ENCODE measurements around the gene ADGRB3.
"Not testable (repeated sequence)": the region's sequence is repeated elsewhere in the genome, so short reads cannot be mapped to it uniquely, and the experiment has no call there.

ADGRB3 gene

GRCh38 chr6:69265090-69265489 is 630.0 kb downstream of the ADGRB3 start:
- DNase-seq (ENCODE audit: low read depth), result no peak

- no peak for DNase-seq (ENCODE audit: low read depth)
These were observed 630.6 kb downstream of the ADGRB3 start for GRCh38 chr6:69265706-69266105.

DNA sequence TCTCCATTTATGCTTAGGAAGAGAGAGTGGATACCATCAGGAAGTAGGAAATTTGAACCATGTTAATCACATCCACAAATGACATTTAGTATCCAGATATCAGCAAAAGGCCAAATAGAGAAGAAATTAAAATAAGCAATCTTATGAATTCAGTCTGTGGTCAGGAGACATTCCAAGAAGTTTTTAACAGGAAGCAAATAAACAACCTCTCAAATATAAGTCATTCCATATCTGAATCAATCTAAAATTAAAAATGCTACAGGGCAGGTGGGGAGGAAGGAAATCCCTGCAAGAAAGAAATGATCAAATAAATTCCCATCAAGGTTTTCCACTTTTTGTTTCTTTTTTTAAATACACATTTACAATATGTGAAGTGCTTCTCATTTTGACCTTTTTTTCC is 641.1 kb downstream of the ADGRB3 start:
- DNase-seq (ENCODE audit: low read depth), result no peak

DNA sequence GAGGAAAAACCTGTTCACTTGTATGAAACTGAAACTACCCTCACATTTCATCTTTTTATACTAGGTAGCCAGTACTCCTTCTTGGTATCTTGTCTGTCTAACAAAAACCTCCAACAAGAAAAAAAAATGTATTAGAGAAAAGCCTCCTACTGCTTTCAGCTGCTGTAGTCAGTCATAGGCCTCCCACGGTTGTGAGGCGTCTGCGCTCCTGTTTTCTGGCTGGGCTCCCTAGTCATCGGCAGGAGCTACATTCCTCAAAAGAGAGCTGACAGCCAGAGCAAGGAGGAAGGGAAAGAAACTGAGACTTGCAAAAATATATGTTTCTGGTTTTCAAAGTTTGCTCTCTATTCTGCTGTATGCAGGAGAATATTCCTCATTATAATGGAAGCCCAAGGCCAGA is 644.7 kb downstream of the ADGRB3 start:
- DNase-seq (ENCODE audit: low read depth), result no peak

DNA sequence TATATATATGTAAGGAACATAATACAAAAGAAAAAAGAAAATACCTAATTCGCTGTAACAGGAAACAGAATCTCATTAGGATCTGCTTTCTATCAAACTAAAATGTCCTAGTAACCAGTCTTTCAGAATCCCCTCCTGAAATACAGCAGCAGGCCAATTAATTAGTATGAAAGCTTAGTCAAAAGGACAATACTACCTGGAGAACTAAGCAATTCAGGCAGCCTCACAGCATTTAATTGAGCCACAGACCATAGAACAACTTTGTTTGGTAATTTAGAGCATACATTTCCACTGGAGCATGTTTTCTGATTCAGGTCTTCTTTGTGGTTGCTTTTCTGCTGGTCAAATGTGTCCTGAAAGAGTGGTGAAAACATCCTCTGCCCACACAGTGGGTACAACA is 645.8 kb downstream of the ADGRB3 start:
- DNase-seq (ENCODE audit: low read depth), result no peak

DNA sequence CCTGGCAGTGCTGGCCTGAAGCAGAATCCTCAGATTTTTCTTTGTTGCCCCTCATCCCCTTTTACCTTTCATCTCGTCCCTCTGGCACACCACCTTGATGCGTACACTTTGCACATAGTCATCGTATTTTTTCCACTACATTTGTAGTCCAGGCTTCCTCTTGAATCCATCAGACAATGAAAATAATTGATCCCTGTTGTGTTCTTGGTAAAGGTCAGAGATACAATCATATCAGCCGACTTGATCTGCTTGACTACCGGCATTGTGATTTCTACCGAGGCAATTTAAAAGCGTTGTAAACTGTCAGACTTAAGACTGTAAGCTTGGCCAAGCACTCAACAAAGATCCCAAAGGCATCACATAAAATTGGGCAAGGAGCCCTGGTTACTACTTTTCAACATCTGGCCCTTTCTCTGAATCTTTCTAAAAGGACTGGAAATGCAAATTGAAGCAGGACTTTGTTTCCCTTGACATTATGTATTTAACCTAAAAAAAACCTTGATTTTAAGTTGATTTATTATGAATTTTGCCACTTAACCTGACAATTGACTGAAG is 649.2 kb downstream of the ADGRB3 start:
- no peak for DNase-seq (ENCODE audit: low read depth)

DNA sequence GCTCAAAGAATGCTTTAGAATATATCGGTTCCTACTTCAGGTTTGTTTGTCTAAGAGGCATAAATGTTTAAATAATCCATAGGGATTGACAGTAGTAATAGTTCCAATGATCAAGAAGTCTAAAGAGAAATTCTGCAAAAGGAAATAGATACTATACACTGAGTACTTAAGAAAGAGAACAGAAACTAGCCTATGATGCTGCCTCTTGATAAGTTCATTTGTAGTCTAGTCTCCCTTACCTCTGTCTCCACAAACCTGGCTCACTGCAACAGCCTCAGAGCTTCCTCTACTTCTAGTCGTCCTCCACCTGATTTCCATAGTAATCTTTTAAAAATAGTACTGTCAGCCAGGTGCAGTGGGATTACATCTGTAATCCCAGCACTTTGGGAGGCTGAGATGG is 650.0 kb downstream of the ADGRB3 start:
- DNase-seq (ENCODE audit: low read depth), result no peak

DNA sequence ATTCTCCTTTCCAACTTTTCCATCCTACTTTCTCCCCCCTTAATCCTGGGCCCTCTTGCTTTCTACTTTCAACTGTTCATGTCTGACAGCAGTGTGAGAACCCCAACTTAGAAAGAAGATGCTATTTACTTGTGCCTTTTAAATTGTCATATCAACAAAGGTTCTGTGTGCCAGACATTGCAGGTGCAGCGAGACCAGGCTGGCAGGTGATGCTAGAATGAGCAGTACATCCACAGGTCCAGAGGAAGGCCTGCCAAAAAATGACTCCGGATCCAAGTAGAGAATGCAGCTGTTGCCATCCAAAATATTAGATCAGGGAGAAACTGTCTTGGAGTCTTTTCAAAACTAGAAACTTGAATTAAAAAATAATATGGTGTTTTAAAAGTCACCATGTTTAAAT is 651.2 kb downstream of the ADGRB3 start:
- DNase-seq (ENCODE audit: low read depth), result no peak

DNA sequence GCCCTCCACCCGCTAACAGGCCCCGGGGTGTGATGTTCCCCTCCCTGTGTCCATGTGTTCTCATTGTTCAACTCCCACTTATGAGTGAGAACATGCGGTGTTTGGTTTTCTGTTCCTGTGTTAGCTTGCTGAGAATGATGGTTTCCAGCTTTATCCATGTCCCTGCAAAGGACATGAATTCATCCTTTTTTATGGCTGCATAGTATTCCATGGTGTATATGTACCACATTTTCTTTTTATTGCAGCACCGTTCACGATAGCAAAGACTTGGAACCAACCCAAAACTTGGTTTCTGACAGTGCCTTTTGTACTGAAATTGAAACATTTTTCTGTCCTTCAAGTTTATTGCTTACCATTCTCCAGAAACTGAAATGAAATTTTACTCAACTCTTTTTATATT is 653.1 kb downstream of the ADGRB3 start:
- DNase-seq (ENCODE audit: low read depth), result not testable (repeated sequence)

DNA sequence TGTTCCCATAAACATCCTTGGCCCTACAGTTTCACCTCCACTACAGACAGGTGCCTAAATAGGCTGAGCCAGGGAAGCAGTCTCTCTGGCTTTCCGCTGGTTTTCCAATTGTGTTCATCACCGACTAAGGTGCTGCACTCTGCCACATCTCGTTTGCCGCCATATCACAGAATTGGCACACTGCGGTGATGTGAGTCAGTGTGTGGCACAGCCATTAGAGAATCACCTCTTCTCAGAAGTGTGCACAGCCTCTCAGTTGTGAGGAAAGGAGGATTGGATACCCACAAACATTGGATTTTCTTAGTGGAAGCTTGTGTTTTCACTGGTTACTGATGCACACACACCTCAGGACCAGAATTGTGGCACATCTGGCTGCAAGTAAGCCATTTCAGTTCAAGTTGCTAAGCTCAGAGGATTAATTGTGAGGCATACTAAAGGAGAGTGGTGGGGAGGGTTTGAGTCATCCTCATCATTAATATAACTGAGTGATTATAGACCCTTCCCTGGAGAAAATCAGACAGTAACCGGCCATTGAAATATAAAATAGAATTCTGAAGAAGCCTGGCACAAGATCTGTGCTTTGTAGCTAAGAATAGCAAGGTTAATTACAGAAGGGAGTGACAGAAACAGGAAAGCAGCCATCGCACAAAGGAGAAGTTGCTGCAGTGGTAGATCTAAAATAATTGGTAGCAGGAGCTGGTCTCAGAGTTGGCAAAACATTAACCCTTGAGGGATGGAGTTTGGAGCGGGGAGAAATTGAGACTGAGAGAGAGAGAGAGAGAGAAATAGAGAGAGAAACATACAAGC is 654.8 kb downstream of the ADGRB3 start:
- no peak for DNase-seq (ENCODE audit: low read depth)

DNA sequence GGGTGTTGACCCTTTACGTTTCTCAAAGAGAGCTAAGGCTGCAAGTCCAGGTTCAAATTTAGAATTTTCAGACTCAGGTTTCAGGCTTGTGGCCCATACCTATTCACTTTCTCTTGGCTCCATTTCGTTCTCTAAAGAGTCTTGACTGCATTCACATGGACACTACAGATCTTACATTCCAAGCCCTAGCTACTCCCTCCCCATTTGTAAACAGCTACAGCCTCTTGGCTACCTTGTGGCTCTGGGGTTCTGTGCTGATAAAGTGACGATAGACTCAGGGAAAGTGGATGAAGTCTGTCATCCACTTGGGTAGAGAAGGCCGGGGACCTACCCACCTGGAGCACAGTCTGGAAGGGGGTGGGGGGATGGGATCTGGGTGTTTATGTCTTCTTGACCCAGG is 658.4 kb downstream of the ADGRB3 start:
- DNase-seq (ENCODE audit: low read depth), result no peak

- no peak for DNase-seq (ENCODE audit: low read depth)
These were observed 659.3 kb downstream of the ADGRB3 start for GRCh38 chr6:69294407-69294806.

DNA sequence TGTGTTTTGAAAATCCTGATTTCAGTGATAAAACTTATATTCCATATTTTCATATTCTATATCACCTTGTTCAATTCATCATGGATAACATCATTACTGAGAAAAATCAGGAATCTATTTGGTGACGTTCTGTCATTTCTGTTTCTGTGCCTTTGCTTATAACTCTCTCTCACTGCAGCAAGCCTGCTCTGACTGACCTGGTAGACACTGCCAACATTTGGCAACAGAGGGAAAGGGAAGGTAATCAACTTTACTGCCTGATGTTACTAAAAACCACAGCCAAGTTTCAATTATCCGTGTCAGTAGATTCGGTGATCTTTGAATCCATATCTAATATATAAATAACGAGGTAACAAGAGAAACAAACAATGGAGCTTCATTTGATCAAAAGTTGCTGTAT is 659.8 kb downstream of the ADGRB3 start:
- DNase-seq (ENCODE audit: low read depth), result no peak

DNA sequence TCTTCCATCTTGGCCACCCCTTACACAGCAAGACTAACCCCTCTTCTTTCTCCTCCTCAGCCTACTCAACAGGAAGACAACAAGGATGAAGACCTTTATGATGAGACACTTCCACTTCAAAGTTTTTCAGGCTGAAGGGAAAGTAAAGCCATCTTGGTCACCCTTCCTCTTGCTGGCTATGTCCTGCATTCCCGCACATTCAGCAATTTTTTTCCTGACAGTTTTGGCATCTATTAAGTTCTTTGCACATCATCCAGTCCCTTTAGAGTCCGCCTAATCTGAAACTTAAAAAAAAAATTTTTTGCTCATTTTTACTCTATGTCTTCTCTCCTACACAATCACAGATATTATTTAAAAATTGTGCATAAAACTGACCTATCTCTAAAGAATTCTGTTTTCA is 668.3 kb downstream of the ADGRB3 start:
- no peak for DNase-seq (ENCODE audit: low read depth)

DNA sequence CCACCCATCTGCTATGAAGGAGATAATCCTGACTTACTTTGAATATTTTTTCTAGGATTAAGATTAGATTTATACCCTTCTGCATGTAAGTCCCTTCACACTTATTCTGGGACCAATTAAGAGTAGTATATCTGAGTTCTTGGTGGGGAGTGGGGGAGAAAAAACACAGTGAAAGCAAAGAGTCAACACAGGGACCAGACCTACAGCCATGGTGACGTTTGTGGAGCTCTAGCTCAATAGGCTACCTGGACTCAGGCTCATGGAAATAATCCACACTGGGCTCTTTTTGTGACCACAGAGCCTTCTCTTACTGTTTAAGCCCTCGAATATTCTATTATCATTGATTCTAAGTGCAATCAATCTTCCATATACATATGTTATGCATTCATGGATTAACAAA is 670.4 kb downstream of the ADGRB3 start:
- no peak for DNase-seq (ENCODE audit: low read depth)

GRCh38 chr6:69308584-69308983 is 673.5 kb downstream of the ADGRB3 start:
- no peak for DNase-seq (ENCODE audit: low read depth)

DNA sequence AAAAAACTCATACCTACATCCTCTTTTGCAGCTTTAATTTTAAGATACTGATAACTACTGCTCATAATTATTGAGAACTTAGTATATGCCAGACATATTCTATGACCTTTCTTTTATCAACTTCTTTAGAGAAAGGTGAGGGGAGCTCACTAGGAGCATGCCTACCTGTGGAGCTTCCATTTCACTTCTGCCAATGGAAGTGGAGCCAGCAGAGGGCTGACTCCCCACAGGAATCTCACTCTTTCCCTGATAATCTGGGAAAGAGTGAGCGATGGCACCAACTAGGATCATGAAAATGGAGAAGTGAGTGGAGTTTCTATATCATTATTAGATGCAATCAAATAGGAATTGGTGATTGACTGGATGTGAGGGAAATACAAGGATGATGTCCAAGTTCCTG is 676.8 kb downstream of the ADGRB3 start:
- DNase-seq (ENCODE audit: low read depth), result no peak

- DNase-seq (ENCODE audit: low read depth), result no peak
These were observed 678.9 kb downstream of the ADGRB3 start for GRCh38 chr6:69314001-69314400.

- no peak for DNase-seq (ENCODE audit: low read depth)
These were observed 679.4 kb downstream of the ADGRB3 start for GRCh38 chr6:69314531-69314930.

GRCh38 chr6:69331886-69332285 is 696.8 kb downstream of the ADGRB3 start:
- DNase-seq (ENCODE audit: low read depth), result no peak

GRCh38 chr6:69337311-69337710 is 702.2 kb downstream of the ADGRB3 start:
- no peak for DNase-seq (ENCODE audit: low read depth)

- DNase-seq (ENCODE audit: low read depth), result no peak
These were observed 703.5 kb downstream of the ADGRB3 start for GRCh38 chr6:69338431-69339162.

- DNase-seq (ENCODE audit: low read depth), result no peak
These were observed 704.1 kb downstream of the ADGRB3 start for GRCh38 chr6:69339163-69339550.

Data from activated T-helper 1 cell treated with Interleukin-2 at 50 U/mL for 16 hours (primary cell).